PC-3 (cell line): ENCODE results near the gene TRA2B. TPM values are rescaled to one million over a fixed set of nuclear protein-coding genes. Genes with fewer than 3 reads are reported as not detected.
A peak's percentile ranks its signal among the peaks of the same experiment; 100 is the strongest.

ENCODE experiments used
- ATAC-seq: fragments of 200-7000 bp; cut with Tn5 transposase; 2 replicates; pipeline ENCODE4 v1.9.1; 2020; ENCODE audit warnings: mild to moderate bottlenecking, moderate library complexity
- BruUV-seq: library from RNA; stranded (reverse); fragments of 400-500 nt; replicated peaks from 2 replicates; lab custom pipeline; 2021; lab: Mats Ljungman, UMichigan
- CTCF ChIA-PET: fragments of 300-600 bp; sonication (Branson Sonifier 250); formaldehyde crosslinking; loops from one replicate; lab custom pipeline; 2022; ENCODE audit warnings: antibody characterized with exemption; lab: Charles Lee
- POLR2A ChIA-PET: fragments of 300-600 bp; sonication (Branson Sonifier 250); formaldehyde crosslinking; loops from one replicate; lab custom pipeline; 2022; ENCODE audit warnings: antibody characterized with exemption; ENCODE audit not compliant: unreplicated experiment; lab: Charles Lee
- DNase-seq: peaks from one replicate; pipeline ENCODE4 v3.0.0-alpha.2; 2015
- H2AFZ ChIP-seq: fragments of 300-600 bp; sonication (generic); 2 replicates; pipeline ENCODE4 v1.6.0; 2016; ENCODE audit warnings: antibody characterized with exemption, low read length
- H3F3A ChIP-seq: fragments of 300-600 bp; sonication (generic); one replicate; pipeline ENCODE4 v1.6.0; 2017; ENCODE audit warnings: antibody characterized with exemption, low read length, control low read depth, mild to moderate bottlenecking; ENCODE audit not compliant: unreplicated experiment
- H3K27ac ChIP-seq: fragments of 300-600 bp; sonication (generic); 2 replicates; pipeline ENCODE4 v1.5.1; 2016; ENCODE audit warnings: mild to moderate bottlenecking, low read length
- H3K27me3 ChIP-seq: fragments of 300-600 bp; sonication (generic); 2 replicates; pipeline ENCODE4 v1.6.1; 2016; ENCODE audit warnings: low read length, mixed read lengths
- H3K36me3 ChIP-seq: fragments of 300-600 bp; sonication (generic); 2 replicates; pipeline ENCODE4 v1.6.1; 2016; ENCODE audit warnings: low read depth, mixed run types, low read length, mixed read lengths
- H3K4me1 ChIP-seq: fragments of 300-600 bp; sonication (generic); 2 replicates; pipeline ENCODE4 v1.5.1; 2016; ENCODE audit warnings: low read length; ENCODE audit not compliant: insufficient read depth
- H3K4me2 ChIP-seq: fragments of 300-600 bp; sonication (generic); 2 replicates; pipeline ENCODE4 v1.6.0; 2016; ENCODE audit warnings: low read length
- H3K4me3 ChIP-seq: fragments of 300-600 bp; sonication (generic); 2 replicates; pipeline ENCODE4 v1.5.1; 2016; ENCODE audit warnings: mild to moderate bottlenecking, low read length, mixed read lengths
- H3K79me2 ChIP-seq: fragments of 300-600 bp; sonication (generic); 2 replicates; pipeline ENCODE4 v1.6.1; 2017; ENCODE audit warnings: low read length, mixed read lengths
- H3K9ac ChIP-seq: fragments of 300-600 bp; sonication (generic); 2 replicates; pipeline ENCODE4 v1.6.0; 2016; ENCODE audit warnings: mild to moderate bottlenecking, low read length
- H3K9me2 ChIP-seq: fragments of 300-600 bp; sonication (generic); replicated peaks from 2 replicates; pipeline ENCODE4 v1.6.1; 2016; ENCODE audit warnings: mixed run types, low read length, mixed read lengths
- H3K9me3 ChIP-seq: fragments of 300-600 bp; sonication (generic); 2 replicates; pipeline ENCODE4 v1.6.1; 2016; ENCODE audit warnings: low read length, mixed read lengths
- H4K20me1 ChIP-seq: fragments of 300-600 bp; sonication (generic); 2 replicates; pipeline ENCODE4 v1.6.1; 2016; ENCODE audit warnings: low read length, mixed read lengths
- CTCF ChIP-seq: fragments of 300-600 bp; sonication (generic); conservative IDR thresholded peaks from 2 replicates; pipeline ENCODE4 v1.5.1; 2017; ENCODE audit warnings: antibody characterized with exemption, low read depth, mild to moderate bottlenecking, low read length
- EZH2 ChIP-seq: fragments of 300-600 bp; sonication (generic); IDR thresholded peaks from one replicate; pipeline ENCODE4 v1.6.1; 2017; ENCODE audit warnings: antibody characterized with exemption, mild to moderate bottlenecking, low read length; ENCODE audit not compliant: unreplicated experiment
- EZH2phosphoT487 ChIP-seq: fragments of 300-600 bp; sonication (generic); IDR thresholded peaks from 2 replicates; pipeline ENCODE4 v1.6.1; 2018; ENCODE audit warnings: mild to moderate bottlenecking, antibody characterized with exemption, low read length, borderline replicate concordance
- intact Hi-C: fragments of 100-400 bp; cut with micrococcal nuclease; formaldehyde crosslinking; loops from 2 replicates; pipeline ENCODE4 v1.9.0; 2023
- total RNA-seq: library from RNA; depleted of rRNA; stranded (reverse); fragments of >200 nt; gene quantifications from 2 replicates; pipeline ENCODE4 v1.2.3, GENCODE V29; 2014

TRA2B gene
- total RNA-seq, 1 experiment from 2014 or later = 287 TPM

GRCh38 chr3:185880600-185880999 lies 57.2 kb downstream of the TRA2B start:
- no peaks in the 10 kb centered on the region for H3K27me3 ChIP-seq
- no peaks in the 10 kb centered on the region for H3K9me3 ChIP-seq
- H3K9me2 ChIP-seq = no peaks in the 10 kb centered on the region
- ChIA-PET POLR2A (no interaction called here), CTCF (no interaction called here)
- no peaks in the 10 kb centered on the region for H3F3A ChIP-seq
- BruUV-seq = no TSS peak
- ATAC-seq = peak; percentile 74
- H3K9ac ChIP-seq = no peak overlapping the region
- no peak overlapping the region for H3K4me2 ChIP-seq
- H3K36me3 ChIP-seq = no peaks in the 10 kb centered on the region
- no peak for TF ChIP-seq CTCF
- TF ChIP-seq EZH2phosphoT487 = no peak
- no peak for TF ChIP-seq EZH2
- no peak overlapping the region for H3K4me3 ChIP-seq
- no peaks in the 10 kb centered on the region for H3K79me2 ChIP-seq
- DNase-seq = peak; percentile 46
- peaks cover 9% of the 10 kb centered on the region for H3K4me1 ChIP-seq
- no peak overlapping the region for H2AFZ ChIP-seq
- intact Hi-C loops = no loop called here
- H3K27ac ChIP-seq = no peak overlapping the region
- H4K20me1 ChIP-seq = no peaks in the 10 kb centered on the region

- ChIA-PET CTCF (no interaction called here), POLR2A (no interaction called here)
- Histone ChIP-seq H3K27ac (no peak overlapping the region), H3K27me3 (no peaks in the 10 kb centered on the region), H2AFZ (no peak overlapping the region), H3K9me3 (no peaks in the 10 kb centered on the region), H4K20me1 (no peaks in the 10 kb centered on the region), H3K36me3 (no peaks in the 10 kb centered on the region), H3K9me2 (no peaks in the 10 kb centered on the region), H3K79me2 (no peaks in the 10 kb centered on the region), H3K4me3 (no peak overlapping the region), H3K9ac (no peak overlapping the region), H3K4me1 (peaks cover 11% of the 10 kb centered on the region), H3K4me2 (0 out of 2 replicates have a peak overlapping the region, but pooled peaks have one; percentile 19), H3F3A (no peaks in the 10 kb centered on the region)
- ATAC-seq (peak; percentile 55), DNase-seq (peak; percentile 54)
- intact Hi-C loops = no loop called here
- TF ChIP-seq EZH2 (no peak), EZH2phosphoT487 (no peak), CTCF (no peak)
- BruUV-seq = no TSS peak
These were observed 58.9 kb downstream of the TRA2B start for GRCh38 chr3:185878920-185879319.

DNA sequence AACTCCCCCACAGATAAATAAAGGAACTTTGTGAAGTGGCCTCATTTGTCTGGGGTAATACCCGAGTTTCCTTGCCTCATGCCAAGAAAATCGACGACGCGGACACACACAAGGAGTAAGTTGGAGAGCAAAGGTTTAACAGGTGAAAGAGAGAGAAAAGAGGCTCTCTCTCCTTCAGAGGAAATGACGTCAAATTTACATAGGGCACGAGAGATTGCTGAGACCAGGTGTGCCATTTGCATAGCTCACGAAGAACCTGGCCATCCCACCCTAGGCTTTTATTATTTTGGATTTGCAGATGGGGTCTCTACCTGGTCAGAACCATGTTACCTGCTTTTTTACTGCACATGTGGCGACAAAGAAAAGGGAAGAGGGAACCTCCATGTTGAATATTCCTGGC lies 63.7 kb downstream of the TRA2B start:
- Histone ChIP-seq H3F3A (no peaks in the 10 kb centered on the region), H2AFZ (no peak overlapping the region), H3K9me3 (no peaks in the 10 kb centered on the region), H3K4me1 (peaks cover 7% of the 10 kb centered on the region; the same call in 1 of the 2 replicates), H3K79me2 (no peaks in the 10 kb centered on the region), H3K36me3 (no peaks in the 10 kb centered on the region), H3K9me2 (no peaks in the 10 kb centered on the region), H3K27me3 (no peaks in the 10 kb centered on the region), H3K27ac (no peak overlapping the region), H3K4me3 (no peak overlapping the region), H3K9ac (no peak overlapping the region), H3K4me2 (no peak overlapping the region), H4K20me1 (no peaks in the 10 kb centered on the region)
- CTCF ChIA-PET = no interaction called here
- DNase-seq (no peak), ATAC-seq (no peak)
- POLR2A ChIA-PET = no interaction called here
- BruUV-seq = no TSS peak
- intact Hi-C loops = no loop called here
- no peak for TF ChIP-seq EZH2
- no peak for TF ChIP-seq CTCF
- no peak for TF ChIP-seq EZH2phosphoT487
